GM23338 (cell line): ENCODE measurements around the gene SLC25A11. TPM values are rescaled to one million over a fixed set of nuclear protein-coding genes. Genes with fewer than 3 reads are reported as not detected.
A peak's percentile ranks its signal among the peaks of the same experiment; 100 is the strongest.

Source experiments
- ATAC-seq: fragments of 200-7000 bp; cut with Tn5 transposase; 3 replicates; pipeline ENCODE4 v1.9.1; 2020
- DNase-seq: peaks from one replicate; pipeline ENCODE4 v3.0.0-alpha.2; 2015; ENCODE audit warnings: low spot score
- H2AFZ ChIP-seq: fragments of 200-600 bp; sonication (generic); 2 replicates; pipeline ENCODE4 v1.8.0; 2016; ENCODE audit warnings: antibody characterized with exemption, mild to moderate bottlenecking, moderate library complexity
- H3F3A ChIP-seq: fragments of 200-600 bp; sonication (generic); replicated peaks from 2 replicates; pipeline ENCODE4 v1.8.0; 2017; ENCODE audit warnings: antibody characterized with exemption, mixed run types, low read depth
- H3K27ac ChIP-seq: fragments of 200-600 bp; sonication (generic); 2 replicates; pipeline ENCODE4 v1.6.1; 2016; ENCODE audit warnings: low read depth
- H3K27me3 ChIP-seq: fragments of 200-600 bp; sonication (generic); 2 replicates; pipeline ENCODE4 v1.8.0; 2016; ENCODE audit warnings: mild to moderate bottlenecking, mixed run types, moderate library complexity; ENCODE audit not compliant: insufficient read depth
- H3K36me3 ChIP-seq: fragments of 200-600 bp; sonication (generic); 2 replicates; pipeline ENCODE4 v1.8.0; 2016; ENCODE audit warnings: mild to moderate bottlenecking; ENCODE audit not compliant: insufficient read depth
- H3K4me1 ChIP-seq: fragments of 200-600 bp; sonication (generic); 2 replicates; pipeline ENCODE4 v1.8.0; 2016; ENCODE audit warnings: mild to moderate bottlenecking, moderate library complexity; ENCODE audit not compliant: insufficient read depth
- H3K4me2 ChIP-seq: fragments of 200-600 bp; sonication (generic); 2 replicates; pipeline ENCODE4 v1.7.1; 2017; ENCODE audit warnings: mixed run types
- H3K4me3 ChIP-seq: fragments of 200-600 bp; sonication (generic); 2 replicates; pipeline ENCODE4 v1.6.1; 2016; ENCODE audit warnings: mixed run types
- H3K79me2 ChIP-seq: fragments of 200-600 bp; sonication (generic); replicated peaks from 2 replicates; pipeline ENCODE4 v1.8.0; 2017; ENCODE audit warnings: mild to moderate bottlenecking; ENCODE audit not compliant: insufficient read depth
- H3K9me2 ChIP-seq: fragments of 200-600 bp; sonication (generic); 2 replicates; pipeline ENCODE4 v1.8.0; 2017; ENCODE audit not compliant: insufficient read depth
- H4K20me1 ChIP-seq: fragments of 200-600 bp; sonication (generic); replicated peaks from 2 replicates; pipeline ENCODE4 v1.8.0; 2017; ENCODE audit warnings: mild to moderate bottlenecking; ENCODE audit not compliant: insufficient read depth
- H3K27ac Mint-ChIP-seq: 2 replicates; pipeline ENCODE4 v1.8.0; 2020; ENCODE audit warnings: inconsistent platforms, mild to moderate bottlenecking, moderate library complexity, mixed read lengths
- H3K27me3 Mint-ChIP-seq: 3 replicates; pipeline ENCODE4 v1.8.0; 2022; ENCODE audit warnings: low read depth, mild to moderate bottlenecking, moderate library complexity, mixed read lengths, inconsistent platforms; ENCODE audit not compliant: insufficient read depth, poor library complexity
- H3K36me3 Mint-ChIP-seq: 3 replicates; pipeline ENCODE4 v1.8.0; 2021; ENCODE audit warnings: low read depth, mild to moderate bottlenecking, inconsistent platforms, moderate library complexity, mixed read lengths
- H3K4me1 Mint-ChIP-seq: 3 replicates; pipeline ENCODE4 v1.8.0; 2020; ENCODE audit warnings: mild to moderate bottlenecking, inconsistent platforms, mixed read lengths
- H3K4me3 Mint-ChIP-seq: 3 replicates; pipeline ENCODE4 v1.8.0; 2021; ENCODE audit warnings: moderate library complexity, mild to moderate bottlenecking, inconsistent platforms, mixed read lengths
- H3K9me3 Mint-ChIP-seq: 3 replicates; pipeline ENCODE4 v1.8.0; 2020; ENCODE audit warnings: moderate library complexity, mild to moderate bottlenecking, inconsistent platforms, mixed read lengths
- CREB1 ChIP-seq: fragments of 250-450 bp; sonication (Bioruptor Pico); IDR thresholded peaks from 2 replicates; pipeline ENCODE4 v1.5.0; 2020; ENCODE audit warnings: low read depth, mild to moderate bottlenecking, moderate library complexity
- CTCF ChIP-seq, 2 experiments: fragments of 200-600 bp in 1 of 2; sonication (generic) in 1 of 2; conservative IDR thresholded peaks; 2 replicates each; pipeline versions ENCODE4 v1.5.1 to v1.6.1; 2016 to 2017; ENCODE audit warnings: antibody characterized with exemption in 2 of 2, low read depth in 2 of 2, mild to moderate bottlenecking in 2 of 2, moderate library complexity in 1 of 2
- EZH2 ChIP-seq: fragments of 200-600 bp; sonication (generic); IDR thresholded peaks from one replicate; pipeline ENCODE4 v1.8.0; 2017; ENCODE audit warnings: antibody characterized with exemption, mild to moderate bottlenecking, low read depth; ENCODE audit not compliant: unreplicated experiment
- EZH2phosphoT487 ChIP-seq: fragments of 200-600 bp; sonication (generic); IDR thresholded peaks from one replicate; pipeline ENCODE4 v1.8.1; 2018; ENCODE audit warnings: antibody characterized with exemption; ENCODE audit not compliant: unreplicated experiment
- JUNB ChIP-seq: IDR thresholded peaks from one replicate; pipeline ENCODE4 v1.6.1; 2016; ENCODE audit warnings: antibody characterized with exemption; ENCODE audit not compliant: unreplicated experiment
- NANOG ChIP-seq: IDR thresholded peaks from 2 replicates; pipeline ENCODE4 v1.6.1; 2016; ENCODE audit warnings: antibody characterized with exemption, borderline replicate concordance
- ZNF114 ChIP-seq: fragments of 250-450 bp; sonication (Bioruptor Pico); IDR thresholded peaks from 2 replicates; pipeline ENCODE4 v1.5.0; 2020; ENCODE audit warnings: mild to moderate bottlenecking, moderate library complexity
- ZNF331 ChIP-seq: fragments of 250-450 bp; sonication (Bioruptor Pico); IDR thresholded peaks from 2 replicates; pipeline ENCODE4 v1.5.0; 2020; ENCODE audit warnings: low read depth, mild to moderate bottlenecking, moderate library complexity
- ZNF462 ChIP-seq: fragments of 250-450 bp; sonication (Bioruptor Pico); IDR thresholded peaks from 2 replicates; pipeline ENCODE4 v1.5.0; 2020; ENCODE audit warnings: mild to moderate bottlenecking, moderate library complexity
- polyA plus RNA-seq: library from polyadenylated mRNA; unstranded; fragments of >200 nt; fragmentation: Nextera tagmentation; extraction: Ambion mirVana; gene quantifications from 2 replicates; pipeline ENCODE4 v1.2.1, GENCODE V29; 2016
- total RNA-seq: library from RNA; depleted of rRNA; stranded (reverse); fragments of >200 nt; shearing (Covaris generic); gene quantifications from 2 replicates; pipeline ENCODE4 v1.2.3, GENCODE V29; 2014
- TF ChIP-seq, protein P1 (sequence below): IDR thresholded peaks from one replicate; pipeline ENCODE4 v1.6.1; 2018; ENCODE audit warnings: antibody characterized with exemption; ENCODE audit not compliant: unreplicated experiment
- TF ChIP-seq, protein P2 (sequence below): IDR thresholded peaks from 2 replicates; pipeline ENCODE4 v1.6.1; 2016; ENCODE audit warnings: antibody characterized with exemption

SLC25A11 gene
- total and polyA plus RNA-seq, 2 experiments from 2014 or later: 37.8 to 73.6 TPM

DNA sequence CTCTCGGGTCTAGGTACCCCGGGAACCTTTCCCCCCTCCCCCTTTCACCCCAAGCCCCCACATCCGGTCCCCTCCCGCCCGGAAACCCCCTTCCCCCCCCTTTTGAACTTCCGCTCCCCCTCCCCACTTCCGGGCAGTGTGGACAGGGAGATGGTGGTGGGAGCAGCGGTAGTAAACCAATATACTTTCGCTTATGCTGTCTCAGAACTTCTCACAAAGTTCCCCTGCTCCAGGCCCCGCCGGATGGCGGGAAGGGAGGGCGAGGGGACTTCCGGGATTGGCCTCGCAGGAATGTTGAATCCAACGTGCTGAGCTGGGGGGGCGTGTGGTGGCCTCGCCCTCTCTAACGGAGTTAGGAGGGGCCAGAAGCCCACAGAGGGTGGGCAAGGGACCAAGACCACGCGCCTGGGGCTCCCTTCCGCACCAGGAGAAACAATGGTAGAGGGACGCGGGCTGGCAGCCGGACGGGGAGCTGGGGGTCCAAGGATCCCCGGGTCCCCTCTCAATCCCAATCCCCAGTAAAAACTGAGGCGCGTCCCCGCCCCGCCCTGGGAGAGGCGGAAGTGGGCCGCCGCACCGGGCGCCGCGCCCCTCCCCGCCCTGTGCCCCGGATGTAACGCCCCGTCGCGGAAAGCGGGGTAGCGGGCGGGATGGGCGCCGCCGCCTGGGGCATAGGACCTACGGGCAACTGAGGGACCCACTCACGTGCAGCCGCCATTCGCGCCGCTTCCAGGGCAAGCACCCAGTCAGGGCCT is 7.7 kb upstream of the SLC25A11 start:
- Mint-ChIP-seq H3K4me1 (peaks cover 42% of the 10 kb centered on the region), H3K27me3 (peaks cover 37% of the 10 kb centered on the region), H3K27ac (peak overlapping the region; percentile 98), H3K9me3 (no peaks in the 10 kb centered on the region; the same call in 2 of the 3 replicates), H3K4me3 (peak overlapping the region; percentile 92), H3K36me3 (peaks cover 51% of the 10 kb centered on the region)
- peaks cover 43% of the 10 kb centered on the region for H3K4me1 ChIP-seq
- H3K4me3 ChIP-seq: peak overlapping the region; percentile 96
- H4K20me1 ChIP-seq: peaks cover 22% of the 10 kb centered on the region
- H3K4me2 ChIP-seq: peak overlapping the region; percentile 96
- H3K79me2 ChIP-seq: peaks cover 43% of the 10 kb centered on the region
- peak; percentile 77 for DNase-seq
- H3K9me2 ChIP-seq: no peaks in the 10 kb centered on the region
- H3K36me3 ChIP-seq: peaks cover 21% of the 10 kb centered on the region
- peak; percentile 7 for ATAC-seq
- TF ChIP-seq NANOG: no peak
- no peak for TF ChIP-seq ZNF331 (CRISPR knock-in tag)
- no peak for TF ChIP-seq CREB1
- TF ChIP-seq ZNF114 (CRISPR knock-in tag): no peak
- TF ChIP-seq EZH2phosphoT487: no peak
- no peak for TF ChIP-seq CTCF (conservative IDR thresholded peaks at IDR 0.05; ENCODE audit: low read depth in 2 of 2)
- no peak for TF ChIP-seq EZH2
- no peak for TF ChIP-seq ZNF462
- TF ChIP-seq JUNB: no peak
- TF ChIP-seq, protein P1, sequence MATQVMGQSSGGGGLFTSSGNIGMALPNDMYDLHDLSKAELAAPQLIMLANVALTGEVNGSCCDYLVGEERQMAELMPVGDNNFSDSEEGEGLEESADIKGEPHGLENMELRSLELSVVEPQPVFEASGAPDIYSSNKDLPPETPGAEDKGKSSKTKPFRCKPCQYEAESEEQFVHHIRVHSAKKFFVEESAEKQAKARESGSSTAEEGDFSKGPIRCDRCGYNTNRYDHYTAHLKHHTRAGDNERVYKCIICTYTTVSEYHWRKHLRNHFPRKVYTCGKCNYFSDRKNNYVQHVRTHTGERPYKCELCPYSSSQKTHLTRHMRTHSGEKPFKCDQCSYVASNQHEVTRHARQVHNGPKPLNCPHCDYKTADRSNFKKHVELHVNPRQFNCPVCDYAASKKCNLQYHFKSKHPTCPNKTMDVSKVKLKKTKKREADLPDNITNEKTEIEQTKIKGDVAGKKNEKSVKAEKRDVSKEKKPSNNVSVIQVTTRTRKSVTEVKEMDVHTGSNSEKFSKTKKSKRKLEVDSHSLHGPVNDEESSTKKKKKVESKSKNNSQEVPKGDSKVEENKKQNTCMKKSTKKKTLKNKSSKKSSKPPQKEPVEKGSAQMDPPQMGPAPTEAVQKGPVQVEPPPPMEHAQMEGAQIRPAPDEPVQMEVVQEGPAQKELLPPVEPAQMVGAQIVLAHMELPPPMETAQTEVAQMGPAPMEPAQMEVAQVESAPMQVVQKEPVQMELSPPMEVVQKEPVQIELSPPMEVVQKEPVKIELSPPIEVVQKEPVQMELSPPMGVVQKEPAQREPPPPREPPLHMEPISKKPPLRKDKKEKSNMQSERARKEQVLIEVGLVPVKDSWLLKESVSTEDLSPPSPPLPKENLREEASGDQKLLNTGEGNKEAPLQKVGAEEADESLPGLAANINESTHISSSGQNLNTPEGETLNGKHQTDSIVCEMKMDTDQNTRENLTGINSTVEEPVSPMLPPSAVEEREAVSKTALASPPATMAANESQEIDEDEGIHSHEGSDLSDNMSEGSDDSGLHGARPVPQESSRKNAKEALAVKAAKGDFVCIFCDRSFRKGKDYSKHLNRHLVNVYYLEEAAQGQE: no peak
- TF ChIP-seq, protein P2, sequence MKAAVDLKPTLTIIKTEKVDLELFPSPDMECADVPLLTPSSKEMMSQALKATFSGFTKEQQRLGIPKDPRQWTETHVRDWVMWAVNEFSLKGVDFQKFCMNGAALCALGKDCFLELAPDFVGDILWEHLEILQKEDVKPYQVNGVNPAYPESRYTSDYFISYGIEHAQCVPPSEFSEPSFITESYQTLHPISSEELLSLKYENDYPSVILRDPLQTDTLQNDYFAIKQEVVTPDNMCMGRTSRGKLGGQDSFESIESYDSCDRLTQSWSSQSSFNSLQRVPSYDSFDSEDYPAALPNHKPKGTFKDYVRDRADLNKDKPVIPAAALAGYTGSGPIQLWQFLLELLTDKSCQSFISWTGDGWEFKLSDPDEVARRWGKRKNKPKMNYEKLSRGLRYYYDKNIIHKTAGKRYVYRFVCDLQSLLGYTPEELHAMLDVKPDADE: no peak
- no peak overlapping the region for H2AFZ ChIP-seq
- H3K27ac ChIP-seq: peak overlapping the region; percentile 100
- peaks cover 45% of the 10 kb centered on the region for H3F3A ChIP-seq
- no peaks in the 10 kb centered on the region for H3K27me3 ChIP-seq
